GM08714 (cell line): Measurements from ENCODE around the gene RBM14.
A peak's percentile ranks its signal among the peaks of the same experiment; 100 is the strongest.

Experiments used
- H3K4me3 ChIP-seq: fragments of 200-500 bp; sonication (Bioruptor generic); 2 replicates; pipeline ENCODE4 v1.5.1; 2014; ENCODE audit warnings: mild to moderate bottlenecking, low read length, inconsistent platforms
- ZNF274 ChIP-seq: IDR thresholded peaks from 2 replicates; pipeline ENCODE4 v1.6.1; 2012; ENCODE audit warnings: mild to moderate bottlenecking, low read depth, low read length

Gene RBM14

GRCh38 chr11:66638177-66639065, 22.0 kb downstream of the RBM14 start, which contains the start of gene RBM4:
RBM4 (plus strand) TSS chr11:66638703; CDS start chr11:66639712, 1,009 bp downstream.
- no peak for TF ChIP-seq ZNF274
- H3K4me3 ChIP-seq: peak within 1 kb of the TSS; percentile 88

DNA sequence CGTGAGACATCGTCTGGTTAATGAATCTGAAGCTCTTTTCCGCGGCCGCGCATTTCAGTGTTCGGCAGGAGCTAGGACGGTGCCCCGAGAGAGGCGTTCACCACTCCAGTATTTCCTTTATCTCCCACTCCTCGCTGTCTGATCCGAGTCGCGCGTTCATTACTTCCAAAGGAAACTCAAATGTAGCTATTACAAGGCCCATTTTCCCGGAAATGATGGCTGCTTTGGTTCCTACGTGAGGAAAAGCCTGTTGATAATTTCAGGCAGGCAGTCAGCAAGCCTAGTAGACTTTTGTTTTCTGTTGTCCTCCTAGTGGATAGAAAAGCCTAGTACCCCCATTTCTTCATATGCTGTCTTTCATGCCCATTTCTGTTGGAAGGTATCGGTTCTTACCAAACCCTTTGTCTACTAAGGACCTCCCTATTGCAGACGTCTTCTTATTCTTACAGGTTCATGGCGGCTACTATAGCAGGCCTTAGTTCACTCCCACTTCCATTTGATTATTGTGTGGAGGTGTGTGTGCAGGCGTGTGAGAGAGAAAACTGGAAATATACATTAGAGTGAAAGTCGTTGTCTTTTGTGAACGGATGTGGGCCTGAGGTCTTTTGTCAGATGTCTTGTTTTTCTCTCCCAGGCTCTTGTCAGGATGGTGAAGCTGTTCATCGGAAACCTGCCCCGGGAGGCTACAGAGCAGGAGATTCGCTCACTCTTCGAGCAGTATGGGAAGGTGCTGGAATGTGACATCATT, 22.8 kb downstream of the RBM14 start:
- no peak for TF ChIP-seq ZNF274
- peak overlapping the region; percentile 88 for H3K4me3 ChIP-seq

GRCh38 chr11:66639814-66640340, 23.4 kb downstream of the RBM14 start:
- H3K4me3 ChIP-seq: peak overlapping the region; percentile 88

GRCh38 chr11:66641834-66642233, 25.4 kb downstream of the RBM14 start:
- H3K4me3 ChIP-seq: peak overlapping the region; percentile 88; the same call in 1 of the 2 replicates
- TF ChIP-seq ZNF274: no peak

DNA sequence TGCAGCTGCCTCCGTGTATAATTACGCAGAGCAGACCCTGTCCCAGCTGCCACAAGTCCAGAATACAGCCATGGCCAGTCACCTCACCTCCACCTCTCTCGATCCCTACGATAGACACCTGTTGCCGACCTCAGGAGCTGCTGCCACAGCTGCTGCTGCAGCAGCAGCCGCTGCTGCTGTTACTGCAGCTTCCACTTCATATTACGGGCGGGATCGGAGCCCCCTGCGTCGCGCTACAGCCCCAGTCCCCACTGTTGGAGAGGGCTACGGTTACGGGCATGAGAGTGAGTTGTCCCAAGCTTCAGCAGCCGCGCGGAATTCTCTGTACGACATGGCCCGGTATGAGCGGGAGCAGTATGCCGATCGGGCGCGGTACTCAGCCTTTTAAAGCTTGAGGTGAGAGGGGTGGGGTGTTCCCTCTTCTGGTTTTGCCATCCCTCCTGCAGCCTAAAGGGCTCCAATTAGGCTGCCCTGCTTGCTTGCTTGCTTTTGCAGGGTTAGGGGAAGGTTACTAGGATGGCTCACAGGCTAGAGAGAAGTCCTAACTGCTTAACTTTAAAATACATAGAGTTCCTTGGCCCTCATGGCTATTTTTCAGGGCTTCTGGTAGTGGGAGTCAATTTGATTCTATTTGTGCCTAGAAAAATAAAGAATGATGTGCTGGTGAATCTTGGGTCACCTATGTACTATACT, 27.5 kb downstream of the RBM14 start:
- TF ChIP-seq ZNF274: no peak
- no peak overlapping the region for H3K4me3 ChIP-seq

GRCh38 chr11:66646828-66647227, 30.4 kb downstream of the RBM14 start:
- no peak for TF ChIP-seq ZNF274

DNA sequence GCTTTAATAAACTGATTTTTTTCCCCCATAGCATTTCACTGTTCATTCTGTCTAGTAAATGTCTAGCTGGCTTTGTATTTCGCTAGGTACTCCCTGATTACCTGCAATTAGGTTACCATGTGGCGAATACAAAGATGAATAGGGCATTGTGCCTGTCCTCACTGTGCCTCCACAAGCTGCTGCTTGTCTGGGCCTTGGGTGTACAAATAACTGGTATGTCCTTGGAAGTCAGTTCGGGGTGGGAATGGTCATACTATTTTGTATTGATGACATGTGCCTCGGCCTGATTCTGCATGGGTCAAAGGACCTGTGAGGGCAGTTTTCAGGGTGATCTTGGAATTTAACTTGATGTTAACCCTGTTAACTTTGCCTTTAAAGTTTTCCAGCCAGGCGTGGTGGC, 33.5 kb downstream of the RBM14 start:
- no peak overlapping the region for H3K4me3 ChIP-seq
- no peak for TF ChIP-seq ZNF274

More at GRCh38 chr11:66646828-66647227, 30.4 kb downstream of the RBM14 start:
- no peak overlapping the region for H3K4me3 ChIP-seq

DNA sequence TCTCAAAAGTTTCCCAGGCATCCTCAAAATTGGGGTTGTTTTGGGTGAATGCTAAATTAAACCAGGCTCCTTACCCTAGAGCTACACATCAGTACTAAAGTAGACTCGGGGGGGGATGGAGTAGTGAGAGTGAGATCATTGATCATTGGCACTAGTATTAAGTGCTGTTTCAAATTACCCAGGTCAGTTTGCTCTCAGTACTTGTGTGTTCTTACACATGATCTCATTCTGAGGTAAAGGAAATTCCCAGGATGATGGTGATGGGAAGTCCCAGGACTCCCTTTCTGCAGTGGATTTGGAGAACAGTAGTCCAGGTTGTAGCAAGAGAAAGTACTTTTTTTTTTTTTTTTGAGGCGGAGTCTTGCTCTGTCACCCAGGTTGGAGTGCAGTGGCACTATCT, 34.6 kb downstream of the RBM14 start:
- H3K4me3 ChIP-seq: no peak overlapping the region
- no peak for TF ChIP-seq ZNF274

DNA sequence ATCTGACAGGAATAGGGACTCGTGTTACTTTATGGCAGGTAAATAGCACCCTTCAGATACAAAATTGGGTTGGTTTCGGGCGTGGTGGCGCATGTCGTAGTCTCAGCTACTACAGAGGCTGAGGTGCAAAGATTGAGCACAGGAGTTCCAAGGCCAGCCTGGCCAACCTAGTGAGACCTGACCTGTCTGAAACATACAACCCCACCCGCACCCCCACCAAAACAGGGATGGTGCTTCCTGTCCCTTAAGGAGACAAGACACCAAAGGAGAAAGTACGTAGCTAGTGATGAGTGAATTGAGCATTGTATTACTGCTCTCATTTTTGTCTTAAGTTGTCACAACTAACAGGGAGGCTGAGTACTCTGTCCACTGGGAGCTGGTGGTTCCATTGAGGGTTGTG, 36.2 kb downstream of the RBM14 start:
- no peak for TF ChIP-seq ZNF274
- H3K4me3 ChIP-seq: no peak overlapping the region

GRCh38 chr11:66653123-66653522, 36.7 kb downstream of the RBM14 start:
- TF ChIP-seq ZNF274: no peak
- no peak overlapping the region for H3K4me3 ChIP-seq

DNA sequence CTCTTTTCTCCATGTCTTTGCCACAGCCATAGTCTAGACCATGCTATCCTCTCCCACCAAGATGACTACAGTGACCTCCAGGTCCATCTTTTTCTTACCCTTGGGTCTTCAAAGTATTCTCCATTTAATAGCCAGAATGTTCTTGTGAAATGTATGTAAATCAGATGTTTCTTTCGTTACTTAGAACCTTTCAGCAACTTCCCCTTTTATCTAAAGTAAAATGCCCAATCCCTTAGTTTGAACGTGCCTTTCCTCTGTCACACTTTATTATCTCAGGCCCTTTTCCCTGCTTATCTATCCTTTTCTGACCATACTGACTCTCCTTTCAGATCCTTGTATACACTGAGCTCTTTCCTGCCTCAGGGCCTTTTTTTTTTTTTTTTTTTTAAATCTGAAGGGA, 43.3 kb downstream of the RBM14 start:
- no peak for TF ChIP-seq ZNF274
- no peak overlapping the region for H3K4me3 ChIP-seq

DNA sequence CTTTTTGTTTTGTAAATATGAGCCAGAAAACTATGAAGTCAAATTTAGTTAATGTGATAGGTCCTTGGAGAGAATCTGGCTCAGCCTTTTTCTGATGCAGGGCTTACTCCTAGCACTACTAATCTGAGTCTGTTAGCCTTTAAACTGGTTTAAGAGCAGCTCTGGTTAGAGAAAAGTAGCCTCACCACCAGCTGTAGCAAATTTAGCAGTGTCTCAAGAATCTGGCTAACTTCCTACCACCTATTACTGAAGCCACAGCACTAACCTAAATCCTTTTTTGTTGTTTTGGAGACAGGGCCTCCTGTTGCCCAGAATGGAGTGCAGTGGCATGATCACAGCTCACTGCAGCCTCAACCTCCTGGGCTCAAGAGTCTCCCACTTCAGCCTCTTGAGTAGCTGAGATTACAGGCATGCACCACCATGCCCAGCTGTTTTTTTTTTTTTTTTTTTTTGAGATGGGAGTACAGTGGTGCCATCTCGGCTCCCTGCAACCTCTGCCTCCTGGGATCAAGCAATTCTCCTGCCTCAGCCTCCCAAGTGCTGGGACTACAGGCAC, 47.4 kb downstream of the RBM14 start:
- no peak for TF ChIP-seq ZNF274
- H3K4me3 ChIP-seq: no peak overlapping the region

DNA sequence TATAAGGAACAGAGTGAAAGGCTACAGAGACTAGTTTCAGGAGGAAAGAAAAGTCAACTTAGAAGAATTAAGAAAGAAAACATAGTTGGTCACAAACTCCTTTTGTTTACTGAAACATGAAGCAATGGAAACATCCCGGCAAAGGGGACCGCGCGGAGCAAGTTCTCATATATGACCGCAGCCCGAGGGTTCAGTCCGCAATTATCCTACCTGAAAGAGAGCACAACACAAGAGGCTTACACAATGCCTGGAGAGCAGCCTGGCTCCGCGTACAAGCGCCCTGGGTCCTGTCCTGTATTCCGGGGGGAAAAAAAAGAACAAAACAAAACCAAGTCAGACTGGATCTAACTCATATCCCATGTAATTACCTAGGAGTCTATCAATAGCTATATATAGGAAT, 48.9 kb downstream of the RBM14 start:
- H3K4me3 ChIP-seq: no peak overlapping the region
- TF ChIP-seq ZNF274: no peak

DNA sequence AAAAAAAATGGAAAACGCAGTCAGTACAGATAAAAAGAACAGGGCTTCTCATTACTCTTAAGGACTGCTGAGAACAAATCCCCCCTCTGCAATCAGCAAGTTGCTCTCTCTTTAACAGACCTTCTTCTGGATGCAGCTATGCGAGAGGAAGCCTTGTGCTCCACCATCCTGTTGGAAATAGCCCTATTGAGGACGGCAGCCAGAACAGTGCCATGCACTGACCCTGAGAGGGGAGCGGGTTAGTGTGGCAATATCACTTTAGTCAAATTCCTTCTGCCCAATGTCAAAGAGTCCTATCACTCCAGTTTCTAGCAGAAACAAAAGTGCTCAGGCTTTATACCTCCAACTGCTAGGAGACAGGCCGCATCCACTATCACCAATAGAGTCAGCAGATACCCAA, 54.4 kb downstream of the RBM14 start:
- TF ChIP-seq ZNF274: no peak
- H3K4me3 ChIP-seq: no peak overlapping the region
